LNCAP (cell line): ENCODE results near the gene SUPT3H.

Experiments used
- CTCF ChIP-seq: fragments of 450-650 bp; IDR thresholded peaks from 2 replicates; pipeline ENCODE4 v1.5.1; 2017; ENCODE audit warnings: mild to moderate bottlenecking

SUPT3H gene

GRCh38 chr6:44804546-44805159 is 573.1 kb downstream of the SUPT3H start:
- no peak for TF ChIP-seq CTCF

- TF ChIP-seq CTCF = no peak
These were observed 573.7 kb downstream of the SUPT3H start for GRCh38 chr6:44804016-44804415.

- TF ChIP-seq CTCF = no peak
These were observed 576.7 kb downstream of the SUPT3H start for GRCh38 chr6:44800784-44801592.

- no peak for TF ChIP-seq CTCF
These were observed 577.5 kb downstream of the SUPT3H start for GRCh38 chr6:44800171-44800783.

- TF ChIP-seq CTCF = no peak
These were observed 580.0 kb downstream of the SUPT3H start for GRCh38 chr6:44797746-44798145.

GRCh38 chr6:44795326-44795725 is 582.4 kb downstream of the SUPT3H start:
- TF ChIP-seq CTCF = no peak

GRCh38 chr6:44789806-44790205 is 587.9 kb downstream of the SUPT3H start:
- no peak for TF ChIP-seq CTCF
